IPS DF 4.7 (cell line): ENCODE results near the gene PPP1R3C.

ENCODE experiments used
- DNase-seq: peaks from one replicate; pipeline ENCODE4 v3.0.0-alpha.2; 2013; ENCODE audit warnings: low spot score; ENCODE audit errors: extremely low read depth

PPP1R3C gene

DNA sequence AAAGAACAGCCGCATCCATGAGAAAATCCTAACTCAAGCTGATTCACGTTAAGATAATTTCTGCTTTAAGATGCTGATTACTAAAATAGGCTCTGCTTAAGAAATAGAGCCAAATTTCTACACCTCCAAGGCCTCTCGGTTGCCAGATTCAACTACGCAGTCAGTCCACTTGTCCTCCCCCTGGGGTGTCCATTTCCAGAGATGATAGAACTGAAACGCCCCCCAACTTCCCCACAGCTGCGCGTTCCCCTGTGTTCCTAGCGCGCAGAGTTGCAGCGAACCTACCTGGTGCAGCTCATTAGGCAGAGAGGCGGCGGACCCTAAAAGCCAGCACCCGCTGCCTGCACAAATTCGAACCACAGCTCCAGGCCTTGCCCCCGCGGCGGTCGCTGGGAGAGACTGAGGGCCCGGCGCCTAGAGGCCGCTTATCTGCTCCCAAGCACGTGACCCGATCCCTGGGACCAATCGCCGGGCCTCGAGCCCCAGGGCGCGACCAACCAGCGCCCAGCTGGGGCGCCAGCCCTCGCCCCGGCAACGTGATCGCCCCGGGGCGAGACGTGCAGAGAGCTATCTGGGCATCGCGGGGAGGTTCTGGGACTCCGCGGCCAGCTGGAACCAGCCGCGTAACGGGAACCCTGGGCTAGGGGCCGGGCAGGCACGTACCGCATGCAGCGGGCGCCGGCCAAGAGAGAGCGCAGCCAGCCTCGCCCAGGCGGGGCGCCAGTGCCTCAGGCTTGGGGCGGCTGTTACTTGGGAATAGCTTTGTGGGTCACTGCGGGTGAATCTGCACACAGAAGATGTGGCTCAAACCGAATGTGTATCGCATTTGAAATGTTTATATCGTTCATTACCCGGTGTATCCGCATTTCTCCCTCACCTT, at the start of gene PPP1R3C:
TSS of gene PPP1R3C (minus strand) at position 401 of the 880 bp plus-strand sequence. CDS start at position 299, 102 bp downstream.
- peak; percentile 11 for DNase-seq

DNA sequence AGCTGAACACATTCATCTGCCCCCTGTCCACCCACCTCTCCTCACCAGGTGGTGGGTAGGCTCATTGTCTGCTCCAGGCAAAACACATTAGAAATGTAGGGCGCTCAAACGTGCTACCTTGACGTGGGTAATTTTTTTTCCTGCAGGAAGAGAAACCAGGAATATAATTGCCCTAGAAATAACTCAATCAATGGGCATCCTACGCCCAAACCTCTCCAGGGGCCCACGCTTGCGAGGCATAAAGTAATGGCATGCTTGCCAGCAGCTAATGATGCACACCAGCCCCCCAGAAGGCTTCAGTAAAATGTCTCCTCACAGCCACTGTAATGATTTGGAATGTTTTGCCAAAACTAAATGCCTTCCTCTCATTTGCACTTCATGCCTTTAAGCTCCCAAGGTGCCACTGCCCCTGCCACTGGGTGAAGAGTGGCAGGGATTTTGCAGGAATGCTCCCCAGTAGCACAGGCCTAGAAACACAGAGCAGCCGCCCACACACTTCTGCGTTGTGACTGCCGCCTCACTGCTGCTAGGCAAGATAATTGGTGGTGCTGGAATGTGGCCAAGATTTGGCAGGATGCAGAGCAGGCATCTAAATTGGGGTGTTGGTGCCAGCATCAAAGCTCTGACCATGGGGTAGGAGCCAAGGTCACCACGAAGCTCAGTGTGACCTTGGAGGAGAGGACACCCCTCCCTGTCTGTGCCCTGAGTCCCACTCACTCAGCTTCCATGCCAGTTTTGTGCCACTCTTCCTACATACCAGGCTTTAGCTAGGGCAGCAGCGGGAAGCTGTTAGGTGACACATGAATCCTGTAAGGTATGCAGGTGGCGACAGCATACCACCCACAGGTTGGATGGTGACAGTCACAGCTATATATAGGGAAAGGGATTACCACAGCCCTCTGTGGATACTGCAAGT, 48.7 kb upstream of the PPP1R3C start:
- no peak for DNase-seq

DNA sequence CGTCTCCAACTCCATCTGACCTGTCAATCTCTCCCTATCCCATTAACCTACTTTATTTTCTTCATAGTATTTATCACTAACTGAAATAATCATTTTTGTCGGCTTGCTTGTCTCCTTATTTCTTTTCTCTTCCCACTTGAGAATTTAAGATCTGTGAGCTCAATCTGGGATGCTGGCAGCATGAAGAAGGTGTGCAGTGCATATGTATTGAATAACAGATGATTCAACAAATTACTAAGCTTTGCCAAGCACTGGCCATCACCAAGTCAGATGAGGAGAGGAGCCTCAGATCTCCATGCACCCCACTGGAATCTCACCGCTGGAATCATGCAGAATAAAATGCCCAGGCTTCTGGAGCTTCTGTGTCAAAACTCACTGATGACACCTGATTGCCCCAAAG, 47.6 kb upstream of the PPP1R3C start:
- DNase-seq: no peak

DNA sequence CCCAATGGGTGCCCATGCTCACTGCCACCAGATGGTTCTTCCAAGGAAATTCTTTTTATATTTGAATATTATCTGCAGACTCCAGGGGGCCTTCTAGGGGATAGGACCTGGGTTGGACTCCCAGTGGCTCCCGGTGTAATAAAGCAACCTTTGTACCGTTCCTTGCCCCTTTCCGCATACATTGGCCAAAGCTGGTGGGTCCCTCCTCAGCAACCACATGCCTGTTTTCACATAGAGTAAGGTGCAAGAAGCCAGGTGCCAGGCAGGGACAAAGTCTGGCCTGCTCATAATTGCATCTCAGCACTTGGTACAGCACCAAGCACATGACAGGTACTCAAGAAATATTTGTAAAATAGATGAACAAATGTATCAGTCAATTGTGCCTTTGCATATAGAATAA, 46.4 kb upstream of the PPP1R3C start:
- no peak for DNase-seq

DNA sequence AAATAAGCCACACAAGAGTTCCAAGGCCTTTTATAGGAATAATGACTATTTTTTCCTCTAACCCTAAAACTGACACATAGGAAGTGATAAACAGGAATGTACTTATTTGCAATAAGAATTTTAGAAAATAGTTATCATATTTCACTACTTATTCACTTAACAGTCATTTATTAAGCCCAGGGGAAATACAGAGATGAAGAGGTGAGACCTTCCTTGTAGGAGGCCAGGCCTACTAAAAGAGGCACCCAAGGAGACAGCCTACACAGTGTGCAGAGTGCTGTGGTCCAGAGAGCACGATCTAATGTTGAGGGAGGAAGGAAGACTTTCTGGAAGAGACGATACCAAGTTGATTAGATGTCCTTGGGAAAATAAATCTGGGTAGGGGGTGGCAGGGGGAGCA, 45.0 kb upstream of the PPP1R3C start:
- no peak for DNase-seq

DNA sequence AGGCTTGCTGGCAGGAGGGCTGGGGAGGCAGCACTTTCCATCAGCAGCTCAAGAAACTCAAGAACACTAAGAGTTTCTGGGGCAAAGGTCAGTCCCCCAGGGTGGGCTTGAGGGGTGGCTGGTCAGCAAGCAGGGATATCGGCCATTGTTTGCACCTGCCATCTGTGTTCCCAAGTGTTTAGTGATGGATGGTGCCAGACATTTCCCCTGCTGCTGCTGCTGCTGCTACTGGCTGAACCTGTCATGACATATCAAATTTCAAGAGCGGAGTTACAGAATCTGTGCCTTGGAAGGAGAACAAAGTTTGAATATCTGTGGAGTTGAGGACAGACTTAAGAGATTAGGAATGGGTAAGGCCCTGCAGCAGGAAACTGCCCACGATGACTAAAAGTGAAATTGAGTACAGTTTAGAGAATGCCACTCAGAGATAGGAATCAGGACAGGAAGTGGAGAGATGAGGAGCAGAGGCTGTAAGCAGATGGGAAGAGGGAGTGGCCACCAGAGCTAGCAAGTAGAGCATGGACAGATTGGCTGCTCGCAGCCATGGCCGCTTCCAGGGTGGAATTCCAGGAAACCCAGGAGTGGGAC, 39.2 kb upstream of the PPP1R3C start:
- DNase-seq: no peak

DNA sequence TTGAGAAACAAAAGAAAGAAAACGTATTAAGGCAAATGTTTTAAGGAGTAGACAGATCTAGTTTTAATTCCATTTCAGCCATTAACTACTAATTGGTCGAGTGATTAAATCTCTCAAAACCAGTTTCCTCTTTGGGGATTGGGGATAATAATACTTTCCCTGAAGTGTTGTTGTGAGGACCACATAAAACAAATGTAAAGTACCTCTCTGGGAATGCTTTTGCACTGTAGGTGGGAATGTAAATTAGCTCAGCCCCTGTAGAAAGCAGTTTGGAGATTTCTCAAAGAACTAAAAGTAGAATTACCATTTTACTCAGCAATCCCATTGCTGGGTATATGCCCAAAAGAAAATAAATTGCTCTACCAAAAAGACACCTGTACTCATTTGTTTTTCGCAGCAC, 36.0 kb upstream of the PPP1R3C start:
- DNase-seq: peak; percentile 11

DNA sequence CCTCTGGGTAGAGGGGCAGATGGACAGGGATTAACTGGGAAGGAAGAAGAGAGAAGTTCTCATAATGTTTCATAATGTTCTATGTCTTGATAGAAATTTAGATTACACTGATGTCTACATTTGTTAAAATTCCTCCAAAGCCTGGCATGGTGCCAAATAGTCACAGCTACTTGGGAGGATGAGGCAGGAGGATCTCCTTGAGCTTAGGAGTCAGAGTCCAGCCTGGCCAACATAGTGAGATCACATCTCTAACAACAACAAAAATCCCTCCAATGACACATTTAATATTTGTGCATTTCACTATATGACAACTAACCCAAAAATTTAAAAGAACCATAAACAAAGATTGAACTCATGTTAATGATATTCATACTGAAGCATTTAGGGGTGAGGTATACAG, 33.0 kb upstream of the PPP1R3C start:
- no peak for DNase-seq

DNA sequence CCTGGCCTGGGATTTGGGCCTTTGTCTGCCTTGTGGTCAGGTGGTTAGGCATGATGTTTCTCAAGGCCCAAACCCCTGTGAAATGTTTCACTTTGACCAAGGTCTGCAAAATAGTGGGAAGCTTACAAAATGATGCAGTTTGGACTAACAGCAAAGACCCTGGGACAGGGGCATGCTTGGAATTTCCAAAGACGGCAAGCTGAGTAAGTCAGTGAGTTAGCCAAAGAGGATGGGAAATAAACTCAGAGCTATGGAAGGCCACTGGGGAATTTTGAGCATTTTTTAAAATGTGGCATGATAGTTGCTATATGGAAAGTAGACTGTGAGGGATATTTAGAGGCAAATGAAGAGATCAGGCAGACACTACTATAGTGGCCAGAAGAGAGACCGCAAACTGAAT, 31.6 kb upstream of the PPP1R3C start:
- no peak for DNase-seq

DNA sequence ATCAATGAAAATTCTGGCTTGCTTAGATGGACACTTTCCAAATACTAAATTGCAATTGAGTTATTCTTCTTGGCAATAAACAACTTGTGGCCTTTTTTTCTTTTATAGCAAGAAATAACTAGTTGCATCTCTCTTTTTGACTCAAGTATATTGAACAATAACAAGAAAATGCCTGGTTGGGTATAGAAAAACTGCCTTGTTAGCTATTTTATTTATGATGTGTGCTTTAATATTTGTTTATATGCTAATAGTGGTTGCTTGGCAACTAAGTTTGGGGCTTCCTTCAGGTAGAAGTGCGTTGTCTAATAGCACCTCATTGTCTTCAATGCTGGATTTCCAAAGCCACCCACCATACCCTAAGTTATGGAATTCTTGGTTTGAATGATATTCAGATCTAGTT, 30.1 kb upstream of the PPP1R3C start:
- no peak for DNase-seq

DNA sequence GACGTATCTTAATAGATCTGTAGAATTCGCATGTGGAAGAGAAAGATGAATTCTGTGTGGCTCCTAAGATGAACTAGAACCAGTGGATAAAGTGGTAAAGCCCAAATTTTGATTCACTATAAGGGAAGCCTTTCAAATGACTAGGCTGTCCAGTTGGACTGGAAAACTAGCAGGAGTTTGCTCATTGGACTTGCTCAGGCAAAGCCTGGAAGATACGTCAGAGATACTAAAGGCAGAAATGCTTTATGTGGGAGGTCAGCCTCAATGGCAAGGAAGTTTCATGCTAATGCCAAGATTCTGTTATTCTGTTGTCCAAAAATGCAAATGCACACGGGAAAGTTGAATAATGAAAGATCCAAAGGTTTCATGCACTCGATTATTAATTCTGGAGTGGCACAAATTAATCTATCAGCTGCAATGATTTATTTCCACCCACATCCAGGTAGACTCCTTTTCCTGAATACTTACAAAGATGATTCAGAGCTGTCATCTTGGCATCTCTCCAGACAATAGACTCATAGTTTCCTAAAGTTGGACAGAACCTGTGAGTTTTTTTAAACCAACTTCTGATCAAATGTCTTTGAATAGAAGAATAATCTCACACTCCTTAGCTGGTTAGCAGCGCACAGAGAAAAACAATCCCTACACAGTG, 20.5 kb upstream of the PPP1R3C start:
- DNase-seq: no peak

DNA sequence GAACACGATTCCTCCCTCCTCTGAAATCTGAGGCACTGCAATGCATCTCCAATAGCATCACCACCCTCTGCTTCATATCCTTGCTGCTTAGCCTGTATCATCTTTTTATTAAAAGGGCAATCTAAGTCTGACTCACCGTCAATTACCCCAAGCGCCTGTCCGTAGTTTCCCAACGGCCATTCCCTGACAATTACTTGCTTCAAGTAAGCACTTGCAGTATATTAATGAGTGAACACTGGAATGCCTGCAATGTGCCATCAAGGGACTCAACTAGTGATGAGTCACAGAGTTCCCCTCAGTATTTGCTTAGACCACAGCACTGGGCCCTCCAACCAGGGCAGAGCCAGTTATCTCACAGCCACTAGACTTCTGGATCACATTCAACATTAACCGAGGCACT, 19.5 kb upstream of the PPP1R3C start:
- DNase-seq: no peak

DNA sequence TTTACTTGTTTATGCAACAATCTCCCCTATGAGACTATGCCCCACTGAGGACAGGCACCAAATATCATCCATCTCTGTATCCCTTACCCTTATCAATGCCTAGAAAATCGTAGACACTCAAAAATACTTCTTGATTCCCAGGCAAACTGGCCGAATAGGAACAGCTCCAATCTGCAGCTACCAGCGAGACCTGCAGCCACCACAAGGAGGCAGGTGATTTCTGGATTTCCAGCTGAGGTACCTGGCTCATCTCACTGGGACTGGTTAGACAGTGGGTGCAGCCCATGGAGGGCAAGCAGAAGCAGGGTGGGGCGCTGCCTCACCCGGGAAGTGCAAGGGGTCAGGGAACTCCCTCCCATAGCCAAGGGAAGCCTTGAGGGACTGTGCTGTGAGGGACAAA, 10.8 kb upstream of the PPP1R3C start:
- DNase-seq: peak; percentile 11

DNA sequence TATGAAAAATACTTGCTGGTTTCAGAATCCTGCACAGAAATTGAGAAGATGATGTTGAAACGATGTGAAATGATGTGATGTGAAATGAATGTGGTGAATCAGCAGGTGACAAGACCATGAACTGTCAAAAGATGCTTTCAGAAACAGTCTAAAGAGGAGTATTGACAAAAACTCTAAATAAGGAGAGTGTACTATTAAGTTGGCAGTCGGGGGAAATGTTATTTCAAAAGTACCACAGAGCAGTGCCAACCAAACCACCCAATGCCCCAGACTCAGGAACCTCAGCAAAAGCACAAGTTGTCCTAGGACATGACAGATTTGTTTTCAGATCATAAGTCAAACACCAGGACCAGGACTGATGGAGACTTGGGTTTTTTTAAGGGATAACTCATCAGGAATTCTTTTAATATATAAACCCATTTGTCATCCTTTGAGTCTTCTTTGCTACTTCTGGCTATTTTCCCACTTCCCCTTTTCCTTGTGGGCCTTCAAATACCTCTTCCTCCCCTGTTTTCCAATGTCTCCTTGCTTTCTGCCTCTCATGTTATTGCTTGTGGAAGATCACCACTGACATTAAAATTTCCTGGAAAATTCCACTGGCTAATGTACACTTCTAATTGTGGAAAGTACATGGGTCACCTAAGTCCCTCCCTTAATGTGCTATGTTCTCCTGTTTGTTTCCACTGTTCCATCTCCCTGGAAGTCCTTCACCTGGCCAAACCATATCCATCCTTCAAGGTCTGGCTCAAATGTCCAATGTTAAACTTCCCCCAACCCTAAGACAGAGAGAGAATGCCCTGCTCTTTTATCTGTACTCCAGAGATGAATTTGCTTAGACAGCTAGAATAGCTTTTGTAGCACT, 10.2 kb upstream of the PPP1R3C start:
- DNase-seq: no peak

DNA sequence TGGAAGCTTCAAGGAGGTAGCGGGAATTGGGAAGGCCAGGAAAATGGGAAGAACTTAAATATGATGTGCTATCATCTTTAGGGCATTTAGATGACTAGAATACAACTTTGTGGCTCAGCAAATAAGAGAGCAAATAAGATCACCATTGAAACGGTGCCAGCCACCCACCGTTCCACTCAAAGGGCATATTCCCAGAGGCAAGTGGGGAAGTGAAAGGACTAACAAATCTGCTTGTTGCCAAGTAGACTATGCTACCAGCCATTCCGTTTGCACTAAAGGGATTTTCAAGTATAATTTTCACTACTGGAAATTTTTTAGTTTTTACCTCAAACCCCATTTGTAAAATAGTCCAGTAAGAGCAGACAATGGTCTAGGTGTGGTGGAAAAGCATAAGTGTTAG, 4.0 kb upstream of the PPP1R3C start:
- no peak for DNase-seq

DNA sequence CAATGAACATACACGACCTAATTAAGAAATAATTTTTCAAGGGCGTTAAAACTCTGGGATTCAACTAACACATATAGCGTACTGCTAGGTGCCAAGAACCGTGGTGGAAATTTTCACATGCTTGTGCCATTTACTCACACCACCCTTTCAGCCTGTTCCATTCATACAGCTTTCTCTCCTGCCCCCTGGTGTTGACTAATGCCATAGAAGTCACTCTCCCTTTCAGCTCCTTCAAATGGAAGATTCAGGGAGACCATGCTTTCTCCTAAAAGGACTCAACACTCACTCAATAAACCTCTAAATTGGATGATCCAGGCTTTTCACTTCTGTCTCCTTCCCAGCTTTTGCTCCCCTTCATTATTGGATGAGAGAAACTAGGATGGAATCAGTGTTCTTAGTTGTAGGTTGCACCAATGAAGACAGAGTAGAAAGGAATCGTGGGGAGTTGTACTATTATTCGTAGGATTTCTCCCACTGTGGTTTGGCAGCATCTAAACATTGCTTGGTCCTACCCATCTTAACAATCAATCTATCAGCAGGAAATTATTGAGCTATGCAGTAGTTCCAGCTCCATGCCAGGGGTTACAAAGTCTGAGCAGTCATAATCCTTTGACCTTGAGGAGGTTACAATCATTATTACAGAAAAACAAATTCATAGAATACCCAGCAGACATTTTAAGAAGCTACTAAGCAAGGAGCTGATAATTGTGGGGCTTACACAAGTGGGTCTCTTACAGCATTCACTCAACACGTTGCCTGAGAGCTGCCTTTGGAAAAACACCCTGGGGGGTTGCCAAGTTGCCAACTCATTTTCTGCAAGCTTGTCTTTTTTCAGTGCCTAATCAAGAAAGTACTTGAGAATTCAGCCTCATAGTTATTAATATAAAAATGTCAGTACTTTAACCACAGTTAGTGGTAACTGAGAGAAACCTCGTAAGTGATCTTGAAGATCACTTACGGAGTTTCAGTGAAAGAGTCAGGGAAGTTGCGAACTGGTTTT, 2.8 kb upstream of the PPP1R3C start:
- peak; percentile 58 for DNase-seq

DNA sequence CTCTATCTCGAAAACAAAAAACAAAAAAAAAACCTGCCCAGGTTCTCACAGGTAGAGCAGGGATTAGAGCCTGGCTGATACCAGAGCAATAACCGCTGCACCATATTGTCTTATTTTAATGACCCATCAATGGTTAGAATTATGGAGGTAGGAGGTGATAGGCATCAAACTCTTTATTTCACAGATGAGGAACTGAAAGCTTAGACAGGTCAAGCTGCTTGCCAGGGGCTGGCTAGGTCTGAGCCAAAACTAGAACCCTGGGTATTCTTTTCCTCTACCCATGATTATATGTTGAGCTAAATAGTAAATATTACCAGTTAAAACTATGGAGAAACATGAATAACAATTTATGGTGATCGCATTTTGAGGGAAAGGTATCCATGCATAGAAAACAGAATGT, 2.0 kb upstream of the PPP1R3C start:
- DNase-seq: no peak

DNA sequence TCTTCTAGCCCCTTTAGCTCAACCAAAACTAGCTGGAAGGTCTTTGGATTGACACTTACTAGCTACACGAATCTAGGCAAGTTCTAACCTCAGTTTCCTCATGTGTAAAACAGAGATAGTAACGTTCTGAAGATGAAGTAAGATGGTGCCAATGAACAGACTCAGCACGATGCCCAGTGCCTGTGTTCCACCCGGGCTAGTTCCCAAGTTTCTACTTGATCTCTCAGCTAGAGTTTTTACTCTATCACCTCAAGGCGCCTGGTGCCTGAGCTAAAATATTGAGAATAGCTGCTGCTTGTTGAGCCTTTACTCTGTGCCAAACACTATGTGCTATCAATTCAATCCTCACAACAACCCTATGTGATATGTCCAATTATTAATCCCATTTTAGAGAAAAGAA, 1.4 kb upstream of the PPP1R3C start:
- DNase-seq: no peak

DNA sequence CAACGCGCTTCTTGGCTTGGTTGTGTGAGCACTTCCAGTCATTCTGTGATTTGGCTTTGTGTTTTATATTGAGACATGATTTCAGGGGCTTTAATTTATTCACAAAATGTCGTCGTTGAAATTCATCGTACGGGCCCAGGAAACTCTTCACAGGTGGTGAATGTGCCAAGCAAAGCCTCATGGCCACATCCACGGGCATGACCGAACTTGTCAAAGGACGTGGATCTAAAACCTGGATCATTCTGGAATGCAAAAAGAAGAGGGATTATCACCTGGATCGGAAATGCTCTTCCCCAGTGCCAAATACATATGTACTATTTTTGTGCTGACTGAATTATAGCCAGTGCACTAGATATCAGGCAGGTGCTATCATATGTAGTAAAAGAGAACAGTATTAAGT, 2.2 kb downstream of the PPP1R3C start:
- no peak for DNase-seq
